Testis (tissue), 3 donors: ENCODE results near the gene PLOD2. TPM values are rescaled to one million over a fixed set of nuclear protein-coding genes. Genes with fewer than 3 reads are reported as not detected.

Experiments
- DNase-seq: peaks from one replicate; pipeline ENCODE4 v3.0.0-alpha.2; 2019
- H3K27ac ChIP-seq, 2 donors: fragments of 200-600 bp; sonication (generic); one replicate each; pipeline ENCODE4 v1.5.1; 2019
- H3K27me3 ChIP-seq: fragments of 200-600 bp; sonication (generic); one replicate; pipeline ENCODE4 v1.5.1; 2019
- H3K36me3 ChIP-seq: fragments of 200-600 bp; sonication (generic); one replicate; pipeline ENCODE4 v1.5.1; 2017; ENCODE audit warnings: low read depth; ENCODE audit errors: missing control alignments
- H3K4me1 ChIP-seq: fragments of 200-600 bp; sonication (generic); one replicate; pipeline ENCODE4 v1.5.1; 2019
- H3K4me3 ChIP-seq, 2 donors: fragments of 200-600 bp; sonication (generic); one replicate each; pipeline ENCODE4 v1.5.1; 2017 to 2019
- H3K9me3 ChIP-seq: fragments of 200-600 bp; sonication (generic); one replicate; pipeline ENCODE4 v1.5.1; 2017
- POLR2A ChIP-seq: fragments of 450-650 bp; IDR thresholded peaks from one replicate; pipeline ENCODE4 v1.6.1; 2017; ENCODE audit warnings: antibody characterized with exemption, mild to moderate bottlenecking, moderate library complexity
- WGBS, 2 donors: methylation state at CpG; one replicate each; pipeline ENCODE4 v1.1.5; 2018; 5-methylcytosine and 5-hydroxymethylcytosine counted together
- intact Hi-C: fragments of 100-400 bp; cut with DNase I; formaldehyde crosslinking; loops from one replicate; pipeline ENCODE4 v1.15.1; 2023; ENCODE audit warnings: low total_unique reads
- polyA plus RNA-seq: library from polyadenylated mRNA; stranded (reverse); fragments of 350-450 nt; fragmentation: Illumina TruSeq; extraction: RNeasy Lipid Tissue Mini Kit (QIAGEN cat#74804); gene quantifications from one replicate; pipeline ENCODE4 v1.2.3, GENCODE V29; 2014; ENCODE audit warnings: low read depth, low replicate concordance; ENCODE audit not compliant: insufficient read depth
- total RNA-seq, 2 donors: library from RNA; depleted of rRNA; stranded (reverse); fragments of >200 nt; gene quantifications; one replicate each; pipeline ENCODE4 v1.2.3, GENCODE V29; 2016
- TF ChIP-seq, protein P1 (sequence below), 3 experiments: fragments of 450-650 bp in 2 of 3; fragments of 200-600 bp in 1 of 3; sonication (generic) in 1 of 3; IDR thresholded peaks; one replicate each; pipeline ENCODE4 v1.5.1; 2016 to 2019; ENCODE audit warnings: antibody characterized with exemption in 3 of 3, mild to moderate bottlenecking in 2 of 3, moderate library complexity in 1 of 3

The PLOD2 gene
- total and polyA plus RNA-seq, 3 donors from 2014 or later, result 9.9 to 20.9 (median 13.4) TPM

DNA sequence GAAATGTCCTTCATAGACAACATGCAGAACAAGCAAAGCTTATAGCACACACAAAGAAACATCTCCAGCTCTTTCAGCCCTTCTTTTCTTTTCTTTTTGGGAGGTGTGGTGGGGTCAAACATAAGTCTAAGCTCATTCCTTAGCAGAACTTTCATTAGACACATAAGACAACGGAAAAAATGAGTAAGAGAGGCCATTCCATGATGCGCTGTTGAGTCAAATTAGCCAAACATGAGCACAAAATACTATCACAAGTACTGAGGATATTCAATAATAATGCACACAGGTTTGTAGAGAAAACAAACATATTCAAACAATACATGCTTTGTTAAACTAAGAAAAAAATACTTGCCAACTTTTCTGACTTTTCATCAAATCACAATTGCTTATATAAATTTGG, 83.0 kb downstream of the PLOD2 start:
- TF ChIP-seq, protein P1, sequence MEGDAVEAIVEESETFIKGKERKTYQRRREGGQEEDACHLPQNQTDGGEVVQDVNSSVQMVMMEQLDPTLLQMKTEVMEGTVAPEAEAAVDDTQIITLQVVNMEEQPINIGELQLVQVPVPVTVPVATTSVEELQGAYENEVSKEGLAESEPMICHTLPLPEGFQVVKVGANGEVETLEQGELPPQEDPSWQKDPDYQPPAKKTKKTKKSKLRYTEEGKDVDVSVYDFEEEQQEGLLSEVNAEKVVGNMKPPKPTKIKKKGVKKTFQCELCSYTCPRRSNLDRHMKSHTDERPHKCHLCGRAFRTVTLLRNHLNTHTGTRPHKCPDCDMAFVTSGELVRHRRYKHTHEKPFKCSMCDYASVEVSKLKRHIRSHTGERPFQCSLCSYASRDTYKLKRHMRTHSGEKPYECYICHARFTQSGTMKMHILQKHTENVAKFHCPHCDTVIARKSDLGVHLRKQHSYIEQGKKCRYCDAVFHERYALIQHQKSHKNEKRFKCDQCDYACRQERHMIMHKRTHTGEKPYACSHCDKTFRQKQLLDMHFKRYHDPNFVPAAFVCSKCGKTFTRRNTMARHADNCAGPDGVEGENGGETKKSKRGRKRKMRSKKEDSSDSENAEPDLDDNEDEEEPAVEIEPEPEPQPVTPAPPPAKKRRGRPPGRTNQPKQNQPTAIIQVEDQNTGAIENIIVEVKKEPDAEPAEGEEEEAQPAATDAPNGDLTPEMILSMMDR (IDR thresholded peaks at IDR 0.05), result no peak
- TF ChIP-seq POLR2A, result no peak
- Histone ChIP-seq H3K27me3 (no peaks in the 10 kb centered on the region), H3K9me3 (no peaks in the 10 kb centered on the region), H3K36me3 (no peaks in the 10 kb centered on the region), H3K4me1 (no peaks in the 10 kb centered on the region), H3K4me3 (no peak overlapping the region), H3K27ac (no peak overlapping the region)
- WGBS, 2 donors, result 93 to 94% methylated on average over 2 of the region's 2 CpGs
- no peak for DNase-seq
- intact Hi-C loops, result no loop called here

DNA sequence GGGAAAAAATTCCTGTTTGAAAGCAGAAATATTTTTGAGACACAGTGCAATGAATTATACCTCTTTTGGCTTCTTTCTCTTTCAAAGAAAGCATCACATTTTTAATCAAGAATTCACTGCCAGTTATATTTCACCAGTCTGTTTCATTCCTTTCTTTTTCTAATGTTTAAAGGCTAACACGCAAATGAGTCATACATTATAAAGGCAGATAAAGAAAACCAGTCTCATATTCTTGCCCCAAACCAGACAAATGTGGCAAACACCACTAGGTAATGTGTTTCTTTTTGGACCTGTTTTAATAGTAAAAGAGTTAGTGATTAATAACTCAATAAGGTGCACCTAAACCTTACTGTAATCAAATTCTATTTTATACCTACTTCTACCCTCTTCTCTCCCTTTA, 83.8 kb downstream of the PLOD2 start:
- H3K4me1 ChIP-seq, result no peaks in the 10 kb centered on the region
- no peak for DNase-seq
- intact Hi-C loops, result no loop called here
- WGBS, 2 donors, result 92 to 96% methylated on average over 1 of the region's 1 CpG
- H3K27me3 ChIP-seq, result no peaks in the 10 kb centered on the region
- H3K36me3 ChIP-seq, result no peaks in the 10 kb centered on the region
- no peaks in the 10 kb centered on the region for H3K9me3 ChIP-seq
- no peak overlapping the region for H3K27ac ChIP-seq
- TF ChIP-seq POLR2A, result no peak
- TF ChIP-seq, protein P1 (IDR thresholded peaks at IDR 0.05), result no peak
- no peak overlapping the region for H3K4me3 ChIP-seq

DNA sequence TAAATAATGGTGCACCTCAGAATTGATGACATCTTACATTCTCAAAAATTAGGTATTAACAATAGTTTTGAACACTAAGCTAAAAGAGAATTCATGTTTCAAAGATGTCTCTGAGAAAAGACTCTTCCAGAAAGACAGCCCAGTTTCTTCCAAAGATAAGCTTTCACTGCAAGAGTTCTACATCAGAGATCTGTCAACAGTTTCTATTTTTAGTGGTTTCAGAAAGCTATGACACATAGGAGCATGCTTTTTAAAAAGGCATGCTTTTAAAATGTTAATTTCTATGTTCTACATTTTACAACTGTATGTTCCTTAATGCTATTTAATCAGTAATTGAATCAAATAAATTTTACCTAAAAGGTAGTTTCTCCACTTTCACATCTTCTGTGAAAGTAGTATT, 88.2 kb downstream of the PLOD2 start:
- no peaks in the 10 kb centered on the region for H3K27me3 ChIP-seq
- no peak for TF ChIP-seq POLR2A
- TF ChIP-seq, protein P1 (IDR thresholded peaks at IDR 0.05), result no peak
- H3K4me1 ChIP-seq, result no peaks in the 10 kb centered on the region
- H3K27ac ChIP-seq, result no peak overlapping the region
- intact Hi-C loops, result no loop called here
- no peaks in the 10 kb centered on the region for H3K9me3 ChIP-seq
- no peaks in the 10 kb centered on the region for H3K36me3 ChIP-seq
- no peak overlapping the region for H3K4me3 ChIP-seq
- no peak for DNase-seq

DNA sequence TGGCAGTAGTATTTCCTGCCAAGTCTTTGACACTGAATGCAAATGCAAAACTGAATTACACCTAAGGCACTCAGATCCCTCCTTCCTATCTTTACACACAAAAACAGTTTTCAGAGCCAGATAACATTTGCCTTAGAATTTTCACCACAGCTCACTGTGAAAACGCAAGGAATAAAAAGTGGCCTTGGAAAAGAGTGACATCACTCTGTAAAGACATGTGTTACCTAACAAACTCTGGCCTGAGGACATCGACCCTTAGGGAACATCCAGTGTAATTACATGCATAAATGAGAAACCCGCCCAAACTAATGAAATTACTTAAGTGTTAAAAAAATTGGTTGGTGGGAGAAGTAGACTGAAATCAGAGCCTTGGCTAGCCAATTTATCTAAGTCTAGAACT, 88.9 kb downstream of the PLOD2 start:
- WGBS, 2 donors, result 64 to 68% methylated on average over 3 of the region's 3 CpGs
- Histone ChIP-seq H3K4me1 (no peaks in the 10 kb centered on the region), H3K27ac (no peak overlapping the region), H3K27me3 (no peaks in the 10 kb centered on the region), H3K9me3 (no peaks in the 10 kb centered on the region), H3K4me3 (no peak overlapping the region), H3K36me3 (no peaks in the 10 kb centered on the region)
- intact Hi-C loops, result no loop called here
- TF ChIP-seq, protein P1 (IDR thresholded peaks at IDR 0.05), result no peak
- no peak for TF ChIP-seq POLR2A
- no peak for DNase-seq

DNA sequence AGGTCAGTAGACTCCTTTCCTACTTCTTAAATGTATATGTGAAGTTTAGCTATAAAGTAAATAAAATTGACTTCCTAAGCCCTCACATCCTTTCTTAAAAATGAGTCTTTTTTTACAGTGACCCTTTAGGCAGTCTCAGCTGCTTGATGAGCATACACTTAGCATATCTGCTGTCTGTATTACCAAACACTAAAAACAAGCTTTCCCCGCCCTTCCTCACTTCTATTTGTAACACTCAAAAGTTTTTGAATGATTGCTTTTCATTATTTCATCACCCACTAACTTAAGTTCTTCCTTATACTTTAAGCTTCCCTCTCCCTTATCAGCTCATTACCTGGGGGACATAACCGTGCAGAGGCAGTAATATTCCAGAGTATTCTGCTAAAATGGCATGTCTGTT, 89.4 kb downstream of the PLOD2 start:
- Histone ChIP-seq H3K36me3 (no peaks in the 10 kb centered on the region), H3K27ac (no peak overlapping the region), H3K9me3 (no peaks in the 10 kb centered on the region), H3K4me1 (no peaks in the 10 kb centered on the region), H3K4me3 (no peak overlapping the region), H3K27me3 (no peaks in the 10 kb centered on the region)
- TF ChIP-seq POLR2A, result no peak
- TF ChIP-seq, protein P1 (IDR thresholded peaks at IDR 0.05), result no peak
- intact Hi-C loops, result no loop called here
- no peak for DNase-seq
- 76 to 80% methylated on average over 2 of the region's 2 CpGs for WGBS, 2 donors
